ENCODE results near the gene GGA2.
"Not testable (repeated sequence)": the region's sequence is repeated elsewhere in the genome, so short reads cannot be mapped to it uniquely, and the experiment has no call there.

The GGA2 gene

DNA sequence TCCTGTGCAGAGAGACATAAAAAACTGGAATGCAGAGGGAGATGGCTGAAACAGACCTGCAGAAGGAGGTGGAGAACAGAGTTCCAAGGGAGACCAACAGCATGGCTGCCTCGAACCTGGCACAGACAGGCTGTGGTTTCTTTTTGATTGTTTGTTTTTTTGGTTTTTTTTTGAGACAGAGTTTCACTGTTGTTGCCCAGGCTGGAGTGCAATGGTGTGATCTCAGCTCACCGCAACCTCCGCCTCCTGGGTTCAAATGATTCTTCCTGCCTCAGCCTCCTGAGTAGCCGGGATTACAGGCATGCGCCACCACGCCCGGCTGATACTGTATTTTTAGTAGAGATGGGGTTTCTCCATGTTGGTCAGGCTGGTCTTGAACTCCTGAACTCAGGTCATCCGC is 26.8 kb downstream of the GGA2 start:
- not testable (repeated sequence) for H3K9me3 ChIP-seq (ENCODE audit: control insufficient read depth, low read depth, low read length); H3K4me1 ChIP-seq (ENCODE audit: control insufficient read depth, low read depth, low read length); H3K9ac ChIP-seq (ENCODE audit: low read length); H3K4me3 ChIP-seq (ENCODE audit: low read length); H3K27ac ChIP-seq (ENCODE audit: low read length); H3K27me3 ChIP-seq (ENCODE audit: control insufficient read depth, insufficient read depth, low read length)
- H3K36me3 ChIP-seq (ENCODE audit: control insufficient read depth, low read depth, low read length): peaks cover 93% of the 10 kb centered on the region

DNA sequence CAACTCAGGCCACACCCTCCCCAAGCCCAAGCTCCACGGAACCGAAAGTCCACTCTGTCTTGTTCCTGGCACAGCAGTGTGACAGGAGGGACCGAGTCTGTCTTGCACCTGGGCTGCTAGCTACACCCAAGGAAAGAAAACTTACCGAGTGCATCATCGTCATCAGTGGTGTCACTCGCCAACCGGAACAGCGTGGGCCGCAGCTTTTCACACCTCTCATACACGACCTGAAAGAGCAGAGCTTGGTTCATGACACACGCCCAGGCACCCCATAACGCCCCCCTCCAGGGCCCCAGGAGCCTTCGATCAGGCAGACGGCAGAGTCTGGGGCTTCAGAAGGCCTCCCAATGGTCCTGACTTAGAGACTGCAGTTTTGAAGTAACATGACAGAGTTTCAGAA is 27.5 kb downstream of the GGA2 start:
- H3K9me3 ChIP-seq (ENCODE audit: control insufficient read depth, low read depth, low read length): no peaks in the 10 kb centered on the region
- no peak overlapping the region for H3K9ac ChIP-seq (ENCODE audit: low read length)
- H3K36me3 ChIP-seq (ENCODE audit: control insufficient read depth, low read depth, low read length): peaks cover 90% of the 10 kb centered on the region

DNA sequence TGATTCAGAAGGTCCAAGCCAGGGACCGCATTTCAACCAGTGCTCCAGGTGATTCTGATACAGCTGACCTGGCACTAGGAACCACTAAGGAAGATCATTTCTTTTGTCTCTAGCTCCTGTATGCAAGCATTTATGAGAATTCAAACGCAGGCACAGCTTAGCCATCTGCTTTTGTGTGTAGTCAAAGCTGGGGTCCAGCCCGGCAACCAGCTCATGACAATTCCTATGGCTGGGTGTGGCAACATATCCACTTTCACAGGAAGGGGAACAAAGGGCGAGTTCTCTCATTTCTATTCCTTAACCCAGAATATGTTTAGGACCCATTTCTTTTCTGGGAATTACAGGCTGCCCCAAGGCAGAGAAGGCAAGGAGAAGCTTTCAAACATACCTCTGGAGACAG is 30.0 kb downstream of the GGA2 start:
- no peak overlapping the region for H3K9ac ChIP-seq (ENCODE audit: low read length)
- no peak overlapping the region for H3K27ac ChIP-seq (ENCODE audit: low read length)
- H3K36me3 ChIP-seq (ENCODE audit: control insufficient read depth, low read depth, low read length): peaks cover 87% of the 10 kb centered on the region
- no peak overlapping the region for H3K4me3 ChIP-seq (ENCODE audit: low read length)
- H3K4me1 ChIP-seq (ENCODE audit: control insufficient read depth, low read depth, low read length): no peaks in the 10 kb centered on the region
- H3K27me3 ChIP-seq (ENCODE audit: control insufficient read depth, insufficient read depth, low read length): no peaks in the 10 kb centered on the region
- no peaks in the 10 kb centered on the region for H3K9me3 ChIP-seq (ENCODE audit: control insufficient read depth, low read depth, low read length)

More for the DNA sequence above, 27.5 kb downstream of the GGA2 start:
- Histone ChIP-seq H3K4me3 (ENCODE audit: low read length) (no peak overlapping the region), H3K4me1 (ENCODE audit: control insufficient read depth, low read depth, low read length) (no peaks in the 10 kb centered on the region), H3K27ac (ENCODE audit: low read length) (no peak overlapping the region), H3K27me3 (ENCODE audit: control insufficient read depth, insufficient read depth, low read length) (no peaks in the 10 kb centered on the region)

DNA sequence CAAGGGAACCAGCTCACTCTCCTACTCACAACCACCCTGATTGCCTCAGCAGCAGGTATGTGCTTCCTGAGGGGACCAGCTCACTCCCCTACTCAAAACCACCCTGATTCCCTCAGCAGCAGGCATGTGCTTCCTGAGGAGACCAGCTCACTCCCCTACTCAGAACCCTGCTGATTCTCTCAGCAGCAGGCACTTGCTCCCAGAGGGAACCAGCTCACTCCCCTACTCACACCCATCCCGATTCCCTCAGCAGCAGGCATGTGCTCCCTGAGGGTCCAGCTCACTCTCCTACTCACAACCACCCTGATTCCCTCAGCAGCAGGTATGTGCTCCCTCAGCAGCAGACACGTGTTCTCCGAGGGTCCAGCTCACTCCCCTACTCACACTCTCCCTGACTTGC is 31.2 kb downstream of the GGA2 start:
- Histone ChIP-seq H3K36me3 (ENCODE audit: control insufficient read depth, low read depth, low read length) (peaks cover 87% of the 10 kb centered on the region), H3K9ac (ENCODE audit: low read length) (no peak overlapping the region), H3K9me3 (ENCODE audit: control insufficient read depth, low read depth, low read length) (no peaks in the 10 kb centered on the region), H3K4me3 (ENCODE audit: low read length) (no peak overlapping the region), H3K4me1 (ENCODE audit: control insufficient read depth, low read depth, low read length) (no peaks in the 10 kb centered on the region), H3K27me3 (ENCODE audit: control insufficient read depth, insufficient read depth, low read length) (no peaks in the 10 kb centered on the region), H3K27ac (ENCODE audit: low read length) (no peak overlapping the region)

DNA sequence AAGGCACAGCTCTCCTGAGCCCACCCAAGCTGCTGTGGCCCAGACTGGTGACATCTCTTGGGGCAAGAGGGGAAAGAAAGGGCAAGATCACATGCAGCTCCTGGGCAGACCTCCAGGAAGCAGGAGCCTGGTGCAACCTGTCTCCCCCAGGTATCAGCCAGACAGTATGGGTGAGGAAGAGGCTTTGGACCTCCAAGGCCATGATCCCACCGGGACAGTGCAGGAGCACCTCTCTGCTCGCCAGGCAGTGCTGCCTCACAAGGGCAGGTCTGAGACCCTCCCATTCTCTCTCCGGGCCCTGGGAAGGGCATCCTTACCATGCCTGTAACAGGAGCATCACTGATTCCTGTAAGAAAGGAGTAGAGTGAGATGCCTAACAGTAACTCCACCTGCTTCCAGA is 31.7 kb downstream of the GGA2 start:
- no peak overlapping the region for H3K9ac ChIP-seq (ENCODE audit: low read length)
- no peak overlapping the region for H3K27ac ChIP-seq (ENCODE audit: low read length)
- peaks cover 91% of the 10 kb centered on the region for H3K36me3 ChIP-seq (ENCODE audit: control insufficient read depth, low read depth, low read length)
- no peak overlapping the region for H3K4me3 ChIP-seq (ENCODE audit: low read length)
- no peaks in the 10 kb centered on the region for H3K4me1 ChIP-seq (ENCODE audit: control insufficient read depth, low read depth, low read length)
- no peaks in the 10 kb centered on the region for H3K27me3 ChIP-seq (ENCODE audit: control insufficient read depth, insufficient read depth, low read length)
- H3K9me3 ChIP-seq (ENCODE audit: control insufficient read depth, low read depth, low read length): no peaks in the 10 kb centered on the region

DNA sequence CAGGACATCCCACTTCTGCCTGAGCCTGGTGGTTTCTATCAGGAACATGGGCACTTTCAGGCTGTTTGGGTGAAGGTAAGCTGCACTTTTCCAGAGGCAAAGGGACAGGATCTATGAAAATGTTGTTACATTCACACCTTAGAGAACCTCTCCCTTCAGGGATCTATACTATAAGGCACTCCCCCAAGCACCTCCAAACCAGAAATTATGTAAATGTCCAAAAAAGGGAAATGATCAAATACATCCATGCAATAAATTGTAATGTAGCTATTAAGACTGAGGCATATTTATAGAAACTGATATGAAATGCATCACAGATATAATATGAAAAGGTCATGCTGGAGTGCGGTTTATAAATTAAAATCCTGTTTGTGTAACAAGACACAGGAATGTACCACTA is 34.0 kb downstream of the GGA2 start:
- Histone ChIP-seq H3K9me3 (ENCODE audit: control insufficient read depth, low read depth, low read length) (no peaks in the 10 kb centered on the region), H3K9ac (ENCODE audit: low read length) (no peak overlapping the region), H3K4me3 (ENCODE audit: low read length) (no peak overlapping the region), H3K27me3 (ENCODE audit: control insufficient read depth, insufficient read depth, low read length) (no peaks in the 10 kb centered on the region), H3K36me3 (ENCODE audit: control insufficient read depth, low read depth, low read length) (peaks cover 76% of the 10 kb centered on the region), H3K27ac (ENCODE audit: low read length) (no peak overlapping the region), H3K4me1 (ENCODE audit: control insufficient read depth, low read depth, low read length) (no peaks in the 10 kb centered on the region)

DNA sequence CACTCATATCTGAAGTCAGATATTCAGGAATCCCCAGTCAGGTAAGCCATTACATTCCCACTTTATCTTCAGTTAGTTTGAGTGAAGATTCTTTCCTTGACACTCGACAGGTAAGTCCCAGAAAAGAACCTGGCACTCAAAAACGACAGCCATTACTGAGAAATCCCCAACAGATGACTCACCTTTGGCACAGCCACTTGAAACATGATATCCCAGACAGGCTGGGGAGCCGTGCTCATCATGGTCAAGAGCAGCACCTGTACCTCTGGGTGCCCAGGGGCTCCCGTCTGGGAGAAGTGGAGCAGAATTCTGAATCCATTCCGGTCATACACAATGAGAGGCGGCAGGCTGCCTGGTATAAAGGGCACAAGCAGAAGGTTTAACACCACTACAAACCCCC is 40.5 kb downstream of the GGA2 start:
- Histone ChIP-seq H3K4me3 (ENCODE audit: low read length) (no peak overlapping the region), H3K9ac (ENCODE audit: low read length) (no peak overlapping the region), H3K4me1 (ENCODE audit: control insufficient read depth, low read depth, low read length) (no peaks in the 10 kb centered on the region), H3K36me3 (ENCODE audit: control insufficient read depth, low read depth, low read length) (peaks cover 64% of the 10 kb centered on the region), H3K27ac (ENCODE audit: low read length) (no peak overlapping the region), H3K9me3 (ENCODE audit: control insufficient read depth, low read depth, low read length) (no peaks in the 10 kb centered on the region), H3K27me3 (ENCODE audit: control insufficient read depth, insufficient read depth, low read length) (no peaks in the 10 kb centered on the region)

DNA sequence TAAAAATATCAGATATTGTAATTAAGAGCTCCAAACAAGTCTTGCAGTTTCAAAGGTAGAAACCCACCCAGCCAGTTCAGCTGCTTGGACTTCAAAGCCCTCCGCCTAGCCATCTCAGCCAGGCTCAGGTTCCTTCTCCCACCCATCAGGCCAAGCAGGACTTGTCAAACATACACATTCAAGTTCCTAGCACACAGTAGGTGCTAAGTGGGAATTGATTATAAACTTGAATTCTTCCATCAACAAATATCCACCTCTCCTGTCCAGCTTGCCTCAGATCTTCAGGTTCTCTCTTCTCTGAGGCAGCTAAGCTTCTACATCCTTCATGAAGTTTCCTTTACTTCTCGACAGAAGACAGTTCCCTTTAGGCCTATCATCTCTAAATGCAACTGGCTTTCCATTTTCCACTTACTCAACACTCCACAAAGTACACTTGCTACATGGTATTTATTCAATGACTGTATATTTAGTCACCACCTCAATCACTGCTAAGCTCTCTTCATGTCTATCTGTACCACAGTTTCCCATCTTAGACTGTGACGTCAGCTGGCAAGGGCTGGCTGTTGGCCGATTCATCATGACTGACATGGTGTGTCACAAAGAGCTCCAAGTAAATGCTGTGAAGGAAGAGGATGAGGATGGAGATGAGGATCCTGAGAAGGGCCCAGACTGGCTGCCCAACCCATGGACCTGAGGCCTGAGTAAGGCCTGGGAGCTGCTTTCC is 44.0 kb downstream of the GGA2 start:
- H3K4me3 ChIP-seq (ENCODE audit: low read length): no peak overlapping the region
- no peak overlapping the region for H3K27ac ChIP-seq (ENCODE audit: low read length)
- peaks cover 52% of the 10 kb centered on the region for H3K36me3 ChIP-seq (ENCODE audit: control insufficient read depth, low read depth, low read length)
- no peaks in the 10 kb centered on the region for H3K27me3 ChIP-seq (ENCODE audit: control insufficient read depth, insufficient read depth, low read length)
- no peaks in the 10 kb centered on the region for H3K9me3 ChIP-seq (ENCODE audit: control insufficient read depth, low read depth, low read length)
- H3K4me1 ChIP-seq (ENCODE audit: control insufficient read depth, low read depth, low read length): no peaks in the 10 kb centered on the region
- H3K9ac ChIP-seq (ENCODE audit: low read length): no peak overlapping the region

DNA sequence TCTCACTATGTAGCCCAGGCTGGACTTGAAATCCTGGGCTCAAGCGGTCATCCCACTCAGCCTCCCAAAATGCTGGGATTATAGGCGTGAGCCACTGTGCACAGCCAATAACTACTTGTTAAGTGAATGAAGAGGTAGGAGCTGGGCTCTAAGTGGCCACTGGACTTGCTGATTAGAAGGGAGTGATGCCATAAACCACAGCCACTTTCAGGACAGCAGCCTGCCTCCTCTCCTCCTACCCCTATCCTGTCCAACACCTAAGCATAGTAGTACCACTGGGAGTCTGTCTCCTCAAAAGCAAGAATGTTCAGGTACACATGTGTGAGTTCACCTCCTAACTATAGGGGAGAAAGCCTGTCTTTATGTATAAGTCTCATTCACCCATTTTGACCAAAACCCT is 45.1 kb downstream of the GGA2 start:
- Histone ChIP-seq H3K36me3 (ENCODE audit: control insufficient read depth, low read depth, low read length) (peaks cover 43% of the 10 kb centered on the region), H3K4me3 (ENCODE audit: low read length) (no peak overlapping the region), H3K4me1 (ENCODE audit: control insufficient read depth, low read depth, low read length) (no peaks in the 10 kb centered on the region), H3K27ac (ENCODE audit: low read length) (no peak overlapping the region), H3K9ac (ENCODE audit: low read length) (no peak overlapping the region), H3K9me3 (ENCODE audit: control insufficient read depth, low read depth, low read length) (no peaks in the 10 kb centered on the region), H3K27me3 (ENCODE audit: control insufficient read depth, insufficient read depth, low read length) (no peaks in the 10 kb centered on the region)

DNA sequence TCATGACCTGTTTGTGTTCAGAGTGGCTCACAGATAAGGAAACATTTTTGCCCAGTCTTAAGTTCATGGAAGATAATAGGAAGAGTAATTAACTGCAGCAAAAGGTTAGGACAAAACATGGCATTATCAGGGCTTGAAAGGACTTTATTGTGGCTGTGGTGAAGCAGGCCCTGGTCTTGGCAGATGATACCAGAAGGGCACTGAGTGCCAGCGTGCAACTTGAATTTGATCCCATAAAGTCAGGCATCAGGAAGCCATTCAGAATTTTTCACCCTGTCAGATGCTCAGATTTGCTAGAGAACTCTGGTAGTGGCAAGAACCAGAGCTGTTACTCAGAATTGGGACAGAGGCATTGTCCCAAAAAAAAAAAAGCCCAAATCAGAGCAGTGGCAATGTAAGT is 46.1 kb downstream of the GGA2 start:
- H3K27me3 ChIP-seq (ENCODE audit: control insufficient read depth, insufficient read depth, low read length): no peaks in the 10 kb centered on the region

DNA sequence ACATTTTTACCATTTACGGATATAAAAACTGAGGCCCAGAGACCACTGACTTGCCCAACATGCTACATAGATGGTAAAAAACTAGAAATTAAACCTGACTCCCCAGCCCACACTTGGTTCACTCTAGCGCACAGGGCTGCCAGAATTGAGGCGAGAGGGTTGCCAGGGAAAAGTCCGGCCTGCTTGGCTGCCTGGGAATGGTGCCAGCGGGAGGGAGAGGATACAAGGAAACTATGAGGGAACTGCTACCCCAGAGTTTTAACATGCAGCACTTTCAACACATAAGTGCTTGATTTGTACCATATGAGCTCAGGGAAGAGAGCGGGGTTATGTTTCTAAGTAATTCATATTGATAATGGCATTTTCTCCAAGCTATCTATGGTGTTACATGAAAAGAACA is 47.3 kb downstream of the GGA2 start:
- peaks cover 27% of the 10 kb centered on the region for H3K36me3 ChIP-seq (ENCODE audit: control insufficient read depth, low read depth, low read length)
- not testable (repeated sequence) for H3K27ac ChIP-seq (ENCODE audit: low read length); H3K27me3 ChIP-seq (ENCODE audit: control insufficient read depth, insufficient read depth, low read length); H3K4me3 ChIP-seq (ENCODE audit: low read length); H3K9ac ChIP-seq (ENCODE audit: low read length); H3K4me1 ChIP-seq (ENCODE audit: control insufficient read depth, low read depth, low read length); H3K9me3 ChIP-seq (ENCODE audit: control insufficient read depth, low read depth, low read length)

More for the DNA sequence above, 46.1 kb downstream of the GGA2 start:
- Histone ChIP-seq H3K4me3 (ENCODE audit: low read length) (no peak overlapping the region), H3K36me3 (ENCODE audit: control insufficient read depth, low read depth, low read length) (peaks cover 34% of the 10 kb centered on the region), H3K27ac (ENCODE audit: low read length) (no peak overlapping the region), H3K9me3 (ENCODE audit: control insufficient read depth, low read depth, low read length) (no peaks in the 10 kb centered on the region), H3K4me1 (ENCODE audit: control insufficient read depth, low read depth, low read length) (no peaks in the 10 kb centered on the region), H3K9ac (ENCODE audit: low read length) (no peak overlapping the region)

DNA sequence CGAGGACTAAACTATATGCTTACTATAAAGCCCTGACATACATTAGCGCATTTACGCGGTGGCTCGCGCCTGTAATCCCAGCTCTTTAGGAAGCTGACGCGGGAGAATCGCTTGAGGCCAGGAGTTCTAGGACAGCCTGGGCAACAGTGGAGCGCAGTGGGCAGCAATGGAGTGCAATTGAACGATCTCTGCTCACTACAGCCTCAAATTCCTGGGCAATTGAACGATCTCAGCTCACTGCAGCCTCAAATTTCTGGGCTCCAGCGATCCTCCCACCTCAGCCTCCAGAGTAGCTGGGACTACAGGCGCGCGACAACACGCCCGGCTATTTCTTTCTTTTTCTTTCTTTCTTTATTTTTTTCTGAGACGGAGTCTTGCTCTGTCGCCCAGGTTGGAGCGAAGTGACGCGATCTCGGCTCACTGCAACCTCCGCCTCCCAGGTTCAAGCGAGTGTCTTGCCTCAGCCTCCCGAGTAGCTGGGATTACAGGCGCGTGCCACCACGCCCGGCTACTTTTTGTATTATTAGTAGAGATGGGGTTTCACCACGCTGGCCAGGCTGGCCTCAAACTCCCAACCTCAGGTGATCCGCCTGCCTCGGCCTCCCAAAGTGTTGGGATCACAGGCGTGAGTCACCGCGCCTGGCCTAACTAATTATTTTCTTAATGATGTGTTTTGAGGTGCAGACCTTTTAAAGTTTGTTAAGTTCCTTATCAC is 56.8 kb downstream of the GGA2 start:
- H3K4me3 ChIP-seq (ENCODE audit: low read length): peak overlapping the region; percentile 83
- H3K9ac ChIP-seq (ENCODE audit: low read length): peak overlapping the region; percentile 64
- H3K27me3 ChIP-seq (ENCODE audit: control insufficient read depth, insufficient read depth, low read length): no peaks in the 10 kb centered on the region
- no peaks in the 10 kb centered on the region for H3K36me3 ChIP-seq (ENCODE audit: control insufficient read depth, low read depth, low read length)
- peaks cover 7% of the 10 kb centered on the region for H3K4me1 ChIP-seq (ENCODE audit: control insufficient read depth, low read depth, low read length)
- H3K27ac ChIP-seq (ENCODE audit: low read length): no peak overlapping the region
- no peaks in the 10 kb centered on the region for H3K9me3 ChIP-seq (ENCODE audit: control insufficient read depth, low read depth, low read length)
